GM13977 (cell line): ENCODE measurements around the gene CNTNAP5.

Experiments used
- DNase-seq: peaks from one replicate; pipeline ENCODE4 v3.0.0; 2012; ENCODE audit warnings: low spot score
- CTCF ChIP-seq: IDR thresholded peaks from 2 replicates; pipeline ENCODE4 v1.5.1; 2012; ENCODE audit warnings: mild to moderate bottlenecking, control low read depth; ENCODE audit not compliant: insufficient read depth; ENCODE audit errors: extremely low read depth, missing control alignments
- in situ Hi-C: fragments of 300-500 bp; cut with MboI; formaldehyde crosslinking; loops from one replicate; pipeline ENCODE4 v1.12.0; 2022; ENCODE audit warnings: low sequenced_read_pairs, low pct_unique_long_range_greater_than_20kb, mixed read lengths, inconsistent platforms; ENCODE audit not compliant: unreplicated experiment

CNTNAP5 gene

DNA sequence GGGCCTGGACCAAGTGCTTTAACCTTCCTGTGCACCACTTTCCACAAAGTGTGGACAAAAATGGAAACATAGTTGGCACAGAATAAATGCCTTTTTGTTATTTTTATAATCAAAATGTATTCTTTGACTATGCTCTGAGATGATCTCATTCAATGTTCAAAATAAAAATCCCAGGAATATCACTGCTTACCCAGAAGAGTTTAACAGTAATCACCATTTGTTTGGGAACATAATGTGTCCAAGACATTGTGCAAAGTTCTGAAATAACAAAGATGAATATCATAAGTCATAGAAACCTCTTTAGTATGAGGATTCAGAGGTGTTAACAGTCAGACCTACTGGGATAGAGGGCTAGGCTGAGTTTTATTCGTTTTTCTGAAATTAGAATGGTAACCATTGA lies 668.1 kb downstream of the CNTNAP5 start:
- DNase-seq = no peak
- in situ Hi-C loops = no loop called here
- TF ChIP-seq CTCF = no peak

DNA sequence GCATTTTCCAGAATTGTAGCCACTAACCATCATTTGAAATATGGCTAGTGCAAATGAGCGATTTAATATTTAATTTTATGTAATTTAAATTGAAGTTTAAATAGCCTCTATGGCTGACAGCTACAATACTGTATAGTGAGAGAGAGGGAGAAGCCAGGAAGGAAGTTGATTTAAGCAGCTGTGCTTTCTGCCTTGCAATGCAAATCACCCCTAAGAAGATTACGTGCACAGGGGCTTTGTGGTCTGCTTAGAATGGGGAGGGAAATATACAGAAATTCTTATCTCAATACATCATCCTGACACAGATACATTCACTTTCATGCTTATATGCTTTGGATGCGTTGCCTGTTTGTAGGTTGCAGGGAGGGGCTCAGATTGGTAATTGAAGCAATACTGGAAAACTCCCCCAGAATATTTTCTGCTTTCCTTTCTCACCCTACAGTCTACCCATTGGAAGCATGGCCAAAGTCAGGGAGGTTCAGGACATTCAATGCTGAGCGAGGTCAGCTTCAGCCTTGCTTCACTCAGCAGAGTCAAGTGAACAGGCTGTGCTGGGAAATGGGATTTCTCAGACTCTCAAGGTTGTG lies 674.0 kb downstream of the CNTNAP5 start:
- TF ChIP-seq CTCF = no peak
- no peak for DNase-seq
- in situ Hi-C loops = no loop called here

DNA sequence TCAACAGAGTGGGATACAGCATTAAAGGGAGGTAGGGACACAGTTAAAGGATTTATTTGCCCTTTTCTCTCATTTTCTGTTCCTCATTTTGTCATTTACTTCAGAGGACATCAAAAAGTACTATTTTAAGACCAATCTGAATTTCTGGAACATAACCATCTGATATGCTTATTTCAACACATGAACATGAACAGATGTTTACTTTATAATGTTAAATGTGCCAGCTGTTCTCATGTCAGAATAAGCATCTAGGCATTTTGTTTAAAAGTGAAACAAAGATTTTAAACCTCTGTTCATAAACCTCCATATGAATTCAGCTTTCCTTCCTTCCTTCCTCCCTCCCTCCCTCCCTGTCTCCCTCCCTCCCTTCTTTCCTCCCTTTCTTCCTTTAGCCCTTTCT lies 677.7 kb downstream of the CNTNAP5 start:
- no peak for TF ChIP-seq CTCF
- in situ Hi-C loops = no loop called here
- DNase-seq = no peak

DNA sequence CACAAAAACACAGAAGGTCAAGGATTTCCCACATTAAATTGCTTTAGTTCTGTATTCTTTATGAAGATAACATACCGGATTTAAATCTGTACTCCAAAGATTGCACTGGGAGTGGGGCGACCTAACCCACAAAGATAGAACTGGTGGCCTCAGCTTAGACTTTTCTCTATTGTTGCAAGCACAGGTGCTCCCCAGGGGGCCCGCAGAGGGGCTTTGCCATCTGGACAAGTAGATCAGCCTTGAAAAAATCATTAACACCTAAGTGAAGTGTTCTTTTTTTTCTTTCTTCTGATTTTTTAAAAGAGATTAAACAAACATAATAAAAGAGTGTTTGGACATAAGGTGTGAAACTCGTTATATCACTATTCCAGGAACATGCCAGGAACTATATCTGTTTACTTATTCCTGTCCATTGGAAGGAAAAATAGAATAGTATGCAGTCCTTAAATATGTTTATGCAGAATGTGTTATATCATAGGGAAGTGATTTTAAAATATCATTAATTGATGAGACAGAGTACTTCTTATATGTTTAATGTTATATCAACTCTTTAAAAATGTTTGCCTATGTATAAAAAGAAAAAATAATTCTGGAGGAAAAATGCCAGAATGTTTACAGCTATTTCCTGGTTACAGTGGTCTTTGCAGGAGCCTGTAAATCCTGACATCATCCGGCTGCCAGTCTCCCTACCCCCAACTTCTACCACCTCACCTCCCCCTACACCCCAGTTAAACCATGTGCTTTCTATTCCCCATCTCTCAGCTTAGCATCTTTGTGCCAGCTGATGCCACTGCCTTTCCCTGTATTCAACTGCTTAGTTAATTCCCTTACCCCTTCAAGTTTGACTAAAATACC lies 679.2 kb downstream of the CNTNAP5 start:
- in situ Hi-C loops = no loop called here
- no peak for TF ChIP-seq CTCF
- DNase-seq = no peak

- no peak for DNase-seq
- in situ Hi-C loops = no loop called here
- no peak for TF ChIP-seq CTCF
These were observed 683.6 kb downstream of the CNTNAP5 start for GRCh38 chr2:124708661-124709060.

DNA sequence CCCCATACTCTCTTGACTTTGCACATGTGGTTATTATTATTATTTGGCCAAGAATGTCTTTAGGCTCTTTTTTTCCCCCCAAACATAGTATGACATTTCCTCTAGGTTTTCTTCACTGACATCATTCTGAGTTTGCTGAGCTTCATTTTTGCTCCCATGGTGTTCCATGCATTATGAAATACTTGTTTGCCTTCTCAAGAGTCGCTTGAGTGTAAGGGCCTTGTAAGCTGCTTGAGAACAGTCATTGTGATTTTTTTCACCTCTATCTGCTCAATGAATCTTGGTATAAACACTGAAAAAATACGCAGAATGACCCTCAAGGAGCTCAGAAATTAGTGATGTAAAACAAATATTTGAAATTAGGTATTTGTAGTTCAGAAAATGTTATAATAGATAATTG lies 688.9 kb downstream of the CNTNAP5 start:
- DNase-seq = no peak
- in situ Hi-C loops = no loop called here
- TF ChIP-seq CTCF = no peak
